SJSA1 (cell line): Measurements from ENCODE around the gene DPAGT1. TPM values are rescaled to one million over a fixed set of nuclear protein-coding genes. Genes with fewer than 3 reads are reported as not detected.

Source experiments
- DNase-seq, 2 experiments: peaks; one replicate each; pipeline ENCODE4 v3.0.0-alpha.2; 2015 to 2020; ENCODE audit warnings: low spot score in 2 of 2, low read depth in 1 of 2
- H3K27ac ChIP-seq: fragments of 250-450 bp; sonication (Bioruptor Pico); 2 replicates; pipeline ENCODE4 v1.5.1; 2020; ENCODE audit warnings: mild to moderate bottlenecking, moderate library complexity
- H3K27me3 ChIP-seq: fragments of 250-450 bp; sonication (Bioruptor Pico); replicated peaks from 2 replicates; pipeline ENCODE4 v1.5.1; 2020; ENCODE audit warnings: mild to moderate bottlenecking, moderate library complexity
- H3K36me3 ChIP-seq: fragments of 250-450 bp; sonication (Bioruptor Pico); 2 replicates; pipeline ENCODE4 v1.5.1; 2020; ENCODE audit warnings: mild to moderate bottlenecking
- H3K4me1 ChIP-seq: fragments of 250-450 bp; sonication (Bioruptor Pico); replicated peaks from 2 replicates; pipeline ENCODE4 v1.6.1; 2021; ENCODE audit warnings: mild to moderate bottlenecking
- H3K4me3 ChIP-seq: fragments of 250-450 bp; sonication (Bioruptor Pico); 2 replicates; pipeline ENCODE4 v1.5.1; 2020; ENCODE audit warnings: mild to moderate bottlenecking
- H3K9me3 ChIP-seq: fragments of 250-450 bp; sonication (Bioruptor Pico); replicated peaks from 2 replicates; pipeline ENCODE4 v1.5.1; 2020; ENCODE audit warnings: mild to moderate bottlenecking
- total RNA-seq: library from RNA; depleted of rRNA; stranded (reverse); fragments of >200 nt; shearing (Covaris generic); gene quantifications from 2 replicates; pipeline ENCODE4 v1.2.3, GENCODE V29; 2014; rRNA removed

The DPAGT1 gene
- total RNA-seq, 1 experiment from 2014 or later, result 9.7 TPM

DNA sequence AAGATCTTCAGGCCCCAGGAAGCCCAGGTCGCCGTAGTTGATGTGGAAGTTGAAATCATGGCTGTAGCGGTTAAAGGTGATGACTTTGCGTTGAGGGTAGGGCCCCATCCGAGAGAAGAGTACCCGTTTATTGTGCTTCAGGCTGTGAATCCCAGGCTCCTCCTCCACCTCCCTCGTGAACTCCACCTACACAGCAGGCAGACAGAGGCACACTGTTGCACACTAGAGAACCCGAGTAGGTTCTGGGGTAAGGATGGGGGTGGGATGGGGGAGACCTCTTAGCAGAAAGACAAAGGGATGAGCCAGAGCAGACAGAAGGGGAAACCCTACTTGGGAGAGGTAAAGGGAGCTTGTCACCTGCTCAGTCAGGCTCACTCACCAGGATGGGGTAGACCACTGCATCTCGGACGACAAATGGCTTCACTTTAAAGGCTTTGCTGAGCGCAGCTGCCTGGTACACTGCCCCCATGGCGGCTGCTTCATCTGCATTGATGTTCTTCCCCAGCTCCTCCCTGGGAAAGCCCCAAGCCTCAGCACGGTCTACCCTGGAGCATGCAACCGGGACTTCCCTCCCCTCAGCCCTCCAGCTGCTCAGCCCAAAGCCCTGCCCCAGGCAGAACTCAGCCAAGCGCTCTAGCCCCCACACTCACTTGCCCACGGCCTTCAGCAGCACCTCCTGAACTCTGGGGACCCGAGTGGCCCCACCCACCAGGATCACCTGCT, 50.1 kb downstream of the DPAGT1 start:
- H3K36me3 ChIP-seq, result peaks cover 39% of the 10 kb centered on the region

DNA sequence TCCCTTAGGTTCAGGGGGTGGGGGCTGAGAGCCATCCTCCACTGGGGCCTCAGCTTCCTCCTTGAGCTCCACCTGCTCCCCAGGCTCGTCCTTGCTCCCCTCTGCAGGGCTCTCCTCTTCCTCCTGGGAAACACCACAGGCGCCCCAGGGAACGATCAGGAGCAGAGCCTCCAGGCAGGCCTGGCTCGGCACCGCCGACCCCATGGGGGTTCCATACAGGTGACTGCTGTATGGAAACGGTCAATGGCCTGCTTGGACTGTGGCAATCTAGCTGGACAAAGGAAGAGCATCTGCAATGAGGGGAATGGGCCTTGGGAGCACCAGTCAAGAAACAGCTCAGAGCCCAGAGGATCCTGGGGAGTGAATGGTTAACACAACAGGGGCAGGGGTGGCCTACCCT, 52.6 kb downstream of the DPAGT1 start:
- Histone ChIP-seq H3K27ac (no peak overlapping the region), H3K36me3 (peaks cover 33% of the 10 kb centered on the region)

More for the DNA sequence above, 50.1 kb downstream of the DPAGT1 start:
- Histone ChIP-seq H3K4me3 (no peak overlapping the region), H3K4me1 (peaks cover 5% of the 10 kb centered on the region), H3K27ac (no peak overlapping the region), H3K27me3 (no peaks in the 10 kb centered on the region), H3K9me3 (no peaks in the 10 kb centered on the region)
- DNase-seq, result no peak

DNA sequence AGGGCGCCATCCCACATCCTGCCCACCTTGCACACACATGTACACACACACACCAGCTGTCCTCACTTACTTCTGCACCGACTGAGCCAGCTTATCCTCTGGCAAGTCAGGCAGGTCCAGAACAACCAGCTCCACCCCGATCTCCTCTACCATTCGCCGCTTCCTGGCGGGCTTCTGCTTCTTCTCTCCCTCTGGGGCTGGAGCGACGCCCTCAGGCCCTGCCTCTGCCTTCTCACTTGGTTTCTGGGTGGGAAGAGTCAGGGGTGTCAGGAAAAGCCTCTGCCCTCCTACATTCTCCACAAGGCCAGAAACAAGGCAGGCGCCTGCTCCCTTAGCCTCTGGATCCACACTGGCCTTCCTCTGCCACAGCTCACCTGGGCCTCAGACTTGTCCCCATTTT, 53.0 kb downstream of the DPAGT1 start:
- peaks cover 31% of the 10 kb centered on the region for H3K36me3 ChIP-seq
- no peak for DNase-seq
- no peak overlapping the region for H3K27ac ChIP-seq
- no peaks in the 10 kb centered on the region for H3K9me3 ChIP-seq
- H3K4me1 ChIP-seq, result no peaks in the 10 kb centered on the region
- H3K4me3 ChIP-seq, result no peak overlapping the region
- no peaks in the 10 kb centered on the region for H3K27me3 ChIP-seq

More for the DNA sequence above, 52.6 kb downstream of the DPAGT1 start:
- Histone ChIP-seq H3K4me3 (no peak overlapping the region), H3K4me1 (no peaks in the 10 kb centered on the region), H3K9me3 (no peaks in the 10 kb centered on the region), H3K27me3 (no peaks in the 10 kb centered on the region)
- DNase-seq, result no peak

DNA sequence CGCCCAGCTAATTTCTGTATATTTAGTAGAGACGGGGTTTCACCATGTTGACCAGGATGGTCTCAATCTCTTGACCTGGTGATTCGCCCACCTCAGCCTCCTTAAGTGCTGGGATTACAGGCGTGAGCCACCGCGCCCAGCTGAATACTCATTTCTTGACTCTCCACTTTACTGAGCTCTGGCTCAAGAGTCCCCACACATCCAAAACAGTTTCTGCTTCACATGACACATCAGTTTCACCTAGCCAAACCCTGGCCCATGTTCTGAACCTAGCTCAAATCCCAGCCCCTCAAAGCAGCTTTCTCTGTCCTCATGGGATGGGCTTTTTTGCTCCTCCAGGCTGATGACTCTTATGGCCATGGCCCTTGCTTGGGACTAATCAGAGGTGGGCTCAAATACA, 54.4 kb downstream of the DPAGT1 start:
- Histone ChIP-seq H3K4me1 (no peaks in the 10 kb centered on the region), H3K27ac (no peak overlapping the region), H3K4me3 (no peak overlapping the region), H3K27me3 (no peaks in the 10 kb centered on the region), H3K36me3 (peaks cover 21% of the 10 kb centered on the region), H3K9me3 (no peaks in the 10 kb centered on the region)
- no peak for DNase-seq

Other genes with a start within 250 kb of the DPAGT1 start
- gene CXCR5, start 218.0 kb downstream of the DPAGT1 start, total RNA-seq, result not detected in 2 replicates
- gene BCL9L, start 175.9 kb downstream of the DPAGT1 start, total RNA-seq, result 4.0 and 6.8 TPM in 2 replicates
- gene UPK2, start 145.6 kb downstream of the DPAGT1 start, total RNA-seq, result not detected in 2 replicates
- gene FOXR1, start 130.1 kb downstream of the DPAGT1 start, total RNA-seq, result not detected in 2 replicates
- gene CENATAC, start 103.7 kb downstream of the DPAGT1 start, total RNA-seq, result 13.5 and 17.0 TPM in 2 replicates
- gene RPS25, start 83.5 kb downstream of the DPAGT1 start, total RNA-seq, result 718 and 750 TPM in 2 replicates
- 44.6 and 75.6 TPM in 2 replicates for gene TRAPPC4, start 83.1 kb downstream of the DPAGT1 start, total RNA-seq
- 3.1 and 6.0 TPM in 2 replicates for gene SLC37A4, start 71.0 kb downstream of the DPAGT1 start, total RNA-seq
- gene HYOU1, start 44.6 kb downstream of the DPAGT1 start, total RNA-seq, result 124 and 128 TPM in 2 replicates
- 5.6 and 11.2 TPM in 2 replicates for gene VPS11, start 34.0 kb downstream of the DPAGT1 start, total RNA-seq
- 2.1 and 6.4 TPM in 2 replicates for gene HMBS, start 17.0 kb downstream of the DPAGT1 start, total RNA-seq
- 5.1 and 5.4 TPM in 2 replicates for gene C2CD2L, start 5.5 kb upstream of the DPAGT1 start, total RNA-seq
- gene HINFP, start 19.7 kb upstream of the DPAGT1 start, total RNA-seq, result 3.1 and 6.7 TPM in 2 replicates
- 0.05 TPM in 1 of 2 replicates, not detected in the other for gene ABCG4, start 47.2 kb upstream of the DPAGT1 start, total RNA-seq
- gene NLRX1, start 66.9 kb upstream of the DPAGT1 start, total RNA-seq, result 3.1 and 5.5 TPM in 2 replicates
- not detected in 2 replicates for gene NHERF4, start 83.6 kb upstream of the DPAGT1 start, total RNA-seq
- gene CBL, start 104.5 kb upstream of the DPAGT1 start, total RNA-seq, result 5.0 and 9.1 TPM in 2 replicates
- 272 and 358 TPM in 2 replicates for gene MCAM, start 215.3 kb upstream of the DPAGT1 start, total RNA-seq
- gene RNF26, start 232.7 kb upstream of the DPAGT1 start, total RNA-seq, result 2.2 and 3.4 TPM in 2 replicates
- 0.11 TPM in 1 of 2 replicates, not detected in the other for gene C1QTNF5, start 239.0 kb upstream of the DPAGT1 start, total RNA-seq
- gene MFRP, start 244.9 kb upstream of the DPAGT1 start, total RNA-seq, result not detected in 2 replicates